Brain microvascular endothelial cell (primary cell): Measurements from ENCODE around the gene CCL13.

Experiments
- DNase-seq: peaks from one replicate; pipeline ENCODE4 v3.0.0-alpha.2; 2020
- H3K27ac ChIP-seq: fragments of 250-450 bp; sonication (Bioruptor Pico); 2 replicates; pipeline ENCODE4 v1.5.1; 2020; ENCODE audit warnings: mild to moderate bottlenecking, moderate library complexity
- H3K27me3 ChIP-seq: fragments of 250-450 bp; sonication (Bioruptor Pico); replicated peaks from 2 replicates; pipeline ENCODE4 v1.5.1; 2020; ENCODE audit warnings: mild to moderate bottlenecking
- H3K36me3 ChIP-seq: fragments of 250-450 bp; sonication (Bioruptor Pico); replicated peaks from 2 replicates; pipeline ENCODE4 v1.5.1; 2020; ENCODE audit warnings: mild to moderate bottlenecking
- H3K4me3 ChIP-seq: 2 replicates; pipeline ENCODE4 v1.5.1; 2011; ENCODE audit warnings: low read depth, mild to moderate bottlenecking, control low read depth, low read length, moderate library complexity
- CTCF ChIP-seq: IDR thresholded peaks from 2 replicates; pipeline ENCODE4 v1.5.1; 2011; ENCODE audit warnings: low read depth, mild to moderate bottlenecking, moderate library complexity, low read length, control low read depth, inconsistent platforms; ENCODE audit errors: missing control alignments
- in situ Hi-C: cut with HindIII; loops from 2 replicates; pipeline ENCODE4 v1.10.0; 2017; ENCODE audit warnings: low sequenced_read_pairs, low pct_ligation_motif_present

Gene CCL13

GRCh38 chr17:34400301-34400931, 44.1 kb downstream of the CCL13 start:
- Histone ChIP-seq H3K4me3 (no peak overlapping the region), H3K27ac (no peak overlapping the region), H3K27me3 (no peaks in the 10 kb centered on the region), H3K36me3 (no peaks in the 10 kb centered on the region)
- TF ChIP-seq CTCF = no peak
- in situ Hi-C loops = no loop called here
- no peak for DNase-seq

- no peak overlapping the region for H3K4me3 ChIP-seq
- in situ Hi-C loops = no loop called here
- H3K36me3 ChIP-seq = no peaks in the 10 kb centered on the region
- no peaks in the 10 kb centered on the region for H3K27me3 ChIP-seq
- no peak for TF ChIP-seq CTCF
- H3K27ac ChIP-seq = no peak overlapping the region
- no peak for DNase-seq
These were observed 44.9 kb downstream of the CCL13 start for GRCh38 chr17:34401165-34401564.

GRCh38 chr17:34403006-34403405, 46.7 kb downstream of the CCL13 start:
- H3K36me3 ChIP-seq = no peaks in the 10 kb centered on the region
- H3K27me3 ChIP-seq = no peaks in the 10 kb centered on the region
- no peak for TF ChIP-seq CTCF
- in situ Hi-C loops = no loop called here
- DNase-seq = no peak
- H3K4me3 ChIP-seq = no peak overlapping the region
- H3K27ac ChIP-seq = no peak overlapping the region

- Histone ChIP-seq H3K27ac (no peak overlapping the region), H3K27me3 (no peaks in the 10 kb centered on the region), H3K4me3 (no peak overlapping the region), H3K36me3 (no peaks in the 10 kb centered on the region)
- no peak for TF ChIP-seq CTCF
- in situ Hi-C loops = no loop called here
- DNase-seq = no peak
These were observed 49.9 kb downstream of the CCL13 start for GRCh38 chr17:34406226-34406625.
